NCI-H2029 (cell line): ENCODE results near the gene CFAP299.

Source experiments
- DNase-seq: peaks from one replicate; lab custom pipeline; 2025; lab: John Stamatoyannopoulos, UW

The CFAP299 gene

DNA sequence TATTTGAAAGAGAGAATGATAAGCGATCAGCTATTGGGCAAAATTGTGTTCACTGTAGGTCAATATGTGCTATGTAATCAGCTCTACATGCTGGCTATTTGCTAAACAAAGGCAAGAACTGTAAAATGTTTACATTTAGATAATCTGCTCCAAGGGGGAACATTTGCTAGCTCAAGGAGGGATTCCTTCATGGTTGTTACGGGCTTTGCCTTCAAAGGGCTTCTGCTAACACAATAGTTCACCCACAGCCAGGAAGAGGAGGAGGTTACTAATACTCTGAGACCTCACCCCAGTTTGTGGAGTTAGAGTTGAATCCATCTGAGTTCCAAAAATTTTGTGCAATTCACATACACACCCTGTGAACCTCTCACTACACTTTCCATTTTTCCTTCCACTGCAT is 587.4 kb downstream of the CFAP299 start:
- DNase-seq: no peak

- no peak for DNase-seq
These were observed 589.8 kb downstream of the CFAP299 start for GRCh38 chr4:80925293-80925692.

DNA sequence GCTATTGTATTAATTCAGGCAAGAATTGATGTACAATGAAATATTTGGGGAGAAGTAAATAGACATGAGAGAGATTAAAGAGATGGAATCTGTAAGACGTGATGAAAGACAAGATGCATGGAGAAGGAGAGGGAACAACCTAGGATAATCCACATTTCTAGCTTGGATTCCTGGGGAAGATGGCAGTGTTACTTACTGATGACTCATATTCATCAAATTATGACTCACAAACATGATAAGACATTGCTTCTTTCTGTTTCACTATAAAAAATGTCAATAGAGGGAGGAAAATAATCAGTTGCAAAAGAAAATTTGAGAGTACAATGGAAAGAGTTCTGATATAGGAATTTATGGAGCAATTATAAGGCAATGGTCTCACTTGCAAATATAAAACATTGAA is 590.9 kb downstream of the CFAP299 start:
- no peak for DNase-seq

DNA sequence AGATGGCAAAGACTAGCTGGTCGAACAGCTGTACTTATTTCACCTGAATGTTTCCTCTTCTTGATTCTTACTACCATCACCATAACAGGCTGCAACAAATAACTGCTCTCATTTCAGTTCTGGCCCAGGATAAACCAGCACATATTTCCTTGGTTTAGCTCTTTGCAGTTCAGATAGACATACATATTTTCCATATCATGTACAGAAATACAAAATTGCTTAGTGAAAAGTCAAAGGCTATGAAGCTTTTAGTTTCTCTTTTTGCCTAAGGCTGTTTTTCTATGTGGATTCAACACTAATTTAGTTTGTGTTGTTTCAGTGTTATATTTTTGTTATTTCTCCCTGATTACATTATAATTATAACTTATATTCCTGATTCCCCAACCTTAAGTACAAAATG is 591.4 kb downstream of the CFAP299 start:
- no peak for DNase-seq

GRCh38 chr4:80927420-80927819 is 591.9 kb downstream of the CFAP299 start:
- DNase-seq: no peak

- no peak for DNase-seq
These were observed 596.1 kb downstream of the CFAP299 start for GRCh38 chr4:80931631-80932081.

- no peak for DNase-seq
These were observed 612.6 kb downstream of the CFAP299 start for GRCh38 chr4:80948141-80948540.

GRCh38 chr4:80948995-80949394 is 613.5 kb downstream of the CFAP299 start:
- no peak for DNase-seq

DNA sequence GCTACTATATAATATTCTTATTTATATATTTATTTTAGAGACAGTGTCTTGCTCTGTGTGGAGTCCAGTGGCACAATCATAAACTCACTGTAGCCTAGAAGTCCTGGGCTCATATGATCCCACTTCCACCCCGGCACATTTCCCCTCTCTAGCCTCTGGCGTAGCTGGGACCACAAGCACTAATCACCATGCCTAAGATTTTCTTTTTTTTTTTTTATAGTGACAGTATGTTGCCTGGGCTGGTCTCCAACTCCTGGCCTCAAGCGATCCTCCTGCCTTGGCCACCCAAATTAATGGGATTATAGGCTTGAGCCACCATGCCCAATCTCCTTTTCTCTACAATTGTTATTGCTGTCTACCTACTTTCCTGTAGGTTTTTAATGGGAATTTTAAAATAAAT is 620.9 kb downstream of the CFAP299 start:
- no peak for DNase-seq

DNA sequence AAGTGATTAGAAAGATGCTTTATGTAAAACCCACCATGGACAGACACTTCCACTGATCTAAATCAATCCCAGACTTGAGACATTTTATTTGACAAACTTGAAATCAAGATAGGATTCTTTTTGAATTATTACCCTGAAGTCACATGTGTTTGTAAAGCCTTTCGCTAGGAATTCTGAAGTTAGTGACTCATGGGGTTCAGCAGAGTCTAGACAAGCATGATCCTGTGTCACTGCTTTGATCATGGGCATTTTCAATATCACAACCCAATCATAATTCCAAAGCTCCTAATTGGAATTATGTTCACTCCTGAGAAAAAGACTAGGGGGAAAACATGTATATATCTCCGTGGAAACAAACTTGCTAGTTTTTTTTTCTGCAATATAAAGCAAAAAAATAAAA is 627.5 kb downstream of the CFAP299 start:
- DNase-seq: no peak

- no peak for DNase-seq
These were observed 631.8 kb downstream of the CFAP299 start for GRCh38 chr4:80967346-80967745.

- no peak for DNase-seq
These were observed 644.7 kb downstream of the CFAP299 start for GRCh38 chr4:80980239-80980638.

- no peak for DNase-seq
These were observed 650.5 kb downstream of the CFAP299 start for GRCh38 chr4:80986011-80986410.

- DNase-seq: peak; percentile 6
These were observed 654.5 kb downstream of the CFAP299 start for GRCh38 chr4:80989921-80990544.

DNA sequence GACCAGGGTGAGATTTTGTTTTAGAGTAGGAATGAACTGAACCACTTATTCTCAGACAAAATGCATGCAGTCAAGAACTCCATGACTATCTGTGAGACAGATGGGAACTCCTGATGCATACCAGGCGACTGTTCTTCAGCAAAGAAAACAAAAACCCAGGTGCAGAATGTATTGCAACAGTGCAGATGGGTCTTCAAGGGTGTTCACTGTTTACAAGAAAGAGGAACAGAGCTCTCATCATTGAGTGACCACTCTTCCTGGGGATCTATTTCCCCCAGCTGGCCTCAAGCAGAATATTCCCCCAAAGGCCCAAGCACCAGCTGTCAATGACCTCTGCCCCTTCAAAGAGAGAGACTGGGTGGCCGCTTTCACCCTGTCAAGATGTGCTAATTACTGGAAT is 655.3 kb downstream of the CFAP299 start:
- no peak for DNase-seq

GRCh38 chr4:80999943-81000342 is 664.4 kb downstream of the CFAP299 start:
- no peak for DNase-seq

GRCh38 chr4:81003597-81004111 is 668.1 kb downstream of the CFAP299 start:
- DNase-seq: no peak

DNA sequence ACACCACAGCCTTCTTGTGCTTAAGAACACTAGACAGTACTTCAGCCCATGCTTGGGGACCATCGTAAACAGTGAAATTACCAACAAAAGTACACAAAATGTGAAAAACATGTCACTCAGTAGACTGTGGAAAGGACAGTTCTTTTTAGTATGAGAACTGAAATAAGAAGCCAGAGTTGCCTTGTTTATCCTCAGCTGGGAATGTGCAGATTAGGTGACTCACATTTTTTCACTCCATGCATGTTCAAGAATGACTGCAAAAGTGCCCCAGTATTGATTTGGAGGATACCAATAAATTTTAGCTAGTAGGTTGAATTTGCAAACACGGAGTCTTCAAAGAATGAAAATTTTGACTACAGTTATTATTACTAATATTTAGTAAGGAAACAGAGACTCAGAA is 671.9 kb downstream of the CFAP299 start:
- no peak for DNase-seq
